HG02885 (cell line): ENCODE results near the gene ZMYND11.
A peak's percentile ranks its signal among the peaks of the same experiment; 100 is the strongest.
"Not testable (repeated sequence)": the region's sequence is repeated elsewhere in the genome, so short reads cannot be mapped to it uniquely, and the experiment has no call there.

Source experiments
- ATAC-seq: cut with Tn5 transposase; IDR thresholded peaks from one replicate; pipeline ENCODE4 v1.9.1; 2021; ENCODE audit warnings: mild to moderate bottlenecking; ENCODE audit not compliant: unreplicated experiment, poor library complexity

ZMYND11 gene

GRCh38 chr10:277963-278362 is 142.7 kb downstream of the ZMYND11 start:
- ATAC-seq = no peak

DNA sequence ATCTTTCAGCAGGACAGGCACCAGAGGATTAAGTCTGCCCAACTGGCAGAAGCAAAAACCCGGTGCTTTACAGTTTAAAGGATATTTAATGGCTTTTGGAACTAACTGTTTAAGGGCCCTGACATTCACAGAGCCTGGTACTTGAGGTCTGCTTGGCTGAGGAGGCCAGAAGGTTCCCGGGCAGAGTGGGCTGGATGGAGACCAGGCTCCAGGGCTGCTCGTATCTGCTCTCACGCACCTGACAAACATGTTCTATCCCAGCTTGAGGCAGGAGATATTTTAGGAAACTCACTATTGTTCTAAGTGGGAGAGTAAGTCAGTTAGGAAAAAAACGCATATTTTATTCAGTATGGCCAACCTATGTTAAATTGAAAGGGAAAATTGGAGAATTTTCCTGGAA is 143.5 kb downstream of the ZMYND11 start:
- ATAC-seq = no peak

DNA sequence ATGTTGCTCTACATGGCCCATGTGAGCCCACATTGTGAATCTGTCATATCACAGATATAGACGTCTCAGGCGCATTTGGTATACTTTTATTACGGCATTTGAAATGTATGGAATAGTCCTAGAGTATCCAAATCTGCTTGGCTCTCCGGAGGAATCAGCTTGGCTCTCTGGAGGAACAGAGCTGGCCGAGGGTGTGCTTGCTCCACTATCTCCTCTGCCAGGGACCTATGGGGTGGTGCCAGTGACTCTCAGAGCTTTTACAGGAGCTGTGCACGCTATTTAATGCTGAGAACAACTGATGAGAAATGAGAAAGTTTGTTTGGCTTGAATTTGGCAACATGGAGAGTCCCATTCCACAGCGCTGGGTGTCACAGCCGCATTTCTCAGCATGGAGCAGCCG is 144.0 kb downstream of the ZMYND11 start:
- ATAC-seq = no peak

- ATAC-seq = no peak
These were observed 144.4 kb downstream of the ZMYND11 start for GRCh38 chr10:279655-280054.

DNA sequence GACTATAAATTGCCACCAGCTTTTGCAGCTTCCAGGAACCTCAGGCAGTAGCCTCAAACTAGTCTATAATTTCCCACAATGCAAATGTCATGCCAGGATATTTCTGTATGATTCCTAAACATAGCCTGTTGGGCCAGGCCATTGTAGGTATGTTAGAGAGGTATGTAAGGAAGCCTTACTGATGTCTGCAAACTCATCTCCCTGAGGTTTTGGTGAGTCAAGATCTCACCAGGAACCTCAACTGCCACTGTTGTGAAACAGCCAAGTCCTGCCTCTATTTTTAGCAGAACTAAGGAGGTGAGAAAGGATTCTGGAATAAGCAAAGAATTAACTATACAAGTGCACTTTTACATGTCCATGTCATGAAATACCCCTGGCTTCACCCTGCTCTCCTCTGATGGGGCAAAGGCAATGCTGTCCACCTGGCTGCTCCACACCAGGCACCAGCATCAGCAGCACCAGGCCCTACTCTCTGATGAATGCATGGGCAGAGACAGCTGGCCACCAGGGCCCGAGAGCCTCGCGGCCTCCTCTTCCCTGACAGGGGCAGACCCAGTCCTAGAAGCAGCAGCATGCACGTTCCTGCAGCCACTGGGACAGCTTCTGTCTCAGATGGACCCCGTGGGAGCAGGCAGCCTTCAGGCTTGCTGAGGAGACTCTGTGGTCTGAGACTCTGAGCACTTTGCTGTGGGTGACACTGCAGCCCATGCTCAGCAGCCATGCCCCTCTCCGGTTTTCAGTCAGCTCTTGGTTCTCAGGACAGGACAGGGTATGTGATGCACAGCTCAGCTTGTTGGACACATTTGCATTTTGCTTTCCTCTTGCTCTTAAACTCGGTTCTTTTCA is 147.3 kb downstream of the ZMYND11 start:
- no peak for ATAC-seq

- no peak for ATAC-seq
These were observed 147.9 kb downstream of the ZMYND11 start for GRCh38 chr10:283140-283479.

DNA sequence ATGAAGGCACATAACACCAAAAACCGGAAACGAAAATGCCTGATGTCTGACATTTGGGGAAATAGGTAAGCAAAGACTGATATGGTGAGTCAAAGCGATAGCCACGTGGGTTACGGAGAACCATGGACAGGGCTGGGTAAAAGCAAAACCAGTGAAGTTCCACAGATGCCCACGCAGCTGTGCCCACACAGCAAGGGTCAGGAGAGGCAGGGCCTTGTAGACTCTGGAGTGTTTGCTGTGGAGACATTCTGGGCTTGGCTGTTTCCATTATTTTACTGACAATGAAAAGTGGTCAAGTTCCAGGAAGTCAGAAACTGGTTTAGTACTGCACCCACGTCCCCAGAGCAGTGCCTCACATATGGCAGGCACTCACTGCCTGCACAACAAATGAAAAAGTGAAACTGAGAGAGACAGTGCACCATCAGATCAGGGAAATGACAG is 148.7 kb downstream of the ZMYND11 start:
- ATAC-seq = peak; percentile 89

DNA sequence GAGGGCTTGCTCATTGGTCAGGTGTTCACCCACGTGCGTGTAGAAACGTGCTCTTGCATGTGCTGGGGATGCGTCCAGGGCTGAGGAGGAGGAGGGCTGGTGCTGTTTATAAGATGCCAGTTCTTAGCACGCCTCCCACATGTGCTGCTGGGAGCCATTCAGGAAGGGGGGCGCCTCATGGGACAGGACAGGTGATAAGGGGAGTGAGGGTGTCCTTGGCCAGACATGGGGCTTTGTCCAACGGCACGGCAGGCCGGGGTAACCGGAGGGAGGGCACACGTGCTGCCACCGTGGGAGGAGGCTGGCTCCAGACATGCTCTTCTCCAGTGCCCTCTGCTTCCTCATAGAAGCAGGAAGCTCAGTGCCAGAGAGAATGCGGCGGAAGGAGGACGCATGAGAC is 150.0 kb downstream of the ZMYND11 start:
- ATAC-seq = no peak

- ATAC-seq = no peak
These were observed 151.9 kb downstream of the ZMYND11 start for GRCh38 chr10:287026-287709.

GRCh38 chr10:287814-288213 is 152.6 kb downstream of the ZMYND11 start:
- no peak for ATAC-seq

- ATAC-seq = no peak
These were observed 153.3 kb downstream of the ZMYND11 start for GRCh38 chr10:288316-289200.

DNA sequence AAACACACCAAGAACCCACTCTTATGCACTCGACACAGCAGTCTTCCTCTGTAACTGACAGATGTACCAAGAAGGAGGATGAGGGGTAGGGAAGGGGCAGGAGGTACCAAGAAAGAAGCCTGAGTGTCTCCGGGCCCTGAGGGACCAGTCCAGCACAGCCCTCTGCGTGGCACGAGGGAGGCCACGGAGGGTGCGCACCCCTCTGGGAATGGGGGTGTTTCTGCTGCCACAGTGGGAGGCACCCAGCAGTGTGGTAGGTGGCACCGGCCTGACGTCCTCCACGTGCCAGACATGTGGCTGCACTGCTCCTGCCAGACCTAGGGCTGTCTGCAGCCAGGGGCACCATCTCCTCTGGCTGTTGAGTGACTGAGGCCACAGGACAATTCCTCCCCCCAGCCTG is 154.3 kb downstream of the ZMYND11 start:
- ATAC-seq = no peak

DNA sequence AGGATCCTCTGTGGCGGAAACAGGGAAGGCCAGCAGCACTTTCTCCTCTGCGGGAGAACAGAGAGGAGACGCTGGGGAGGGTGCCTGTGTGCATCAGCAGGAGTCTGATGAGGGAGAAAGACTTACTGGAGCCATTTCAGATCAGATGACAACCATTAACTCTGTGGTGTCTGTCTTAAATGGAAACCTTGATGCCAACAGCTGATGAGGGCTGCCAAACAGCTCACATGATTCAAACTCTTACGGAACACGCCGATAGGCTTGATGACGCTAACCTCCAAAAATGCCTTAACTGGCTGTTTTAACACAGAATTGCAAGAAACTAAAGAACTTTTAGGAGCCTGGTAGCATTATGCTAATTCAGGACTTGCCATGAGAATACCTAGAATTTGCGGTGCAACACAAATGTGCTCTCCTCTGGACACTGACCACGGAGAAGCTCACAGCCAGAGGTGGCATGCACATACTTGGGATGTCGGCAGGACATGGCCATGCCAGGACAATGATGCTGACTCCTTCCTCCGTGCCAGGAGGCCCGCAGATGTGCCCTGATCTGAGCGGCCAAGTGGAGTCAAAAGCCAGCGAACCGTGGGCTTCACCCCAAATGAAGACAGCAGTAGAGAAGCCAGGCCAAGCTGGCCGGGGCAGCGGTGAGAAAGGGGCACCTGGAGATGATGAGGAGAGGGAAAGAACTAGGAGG is 154.9 kb downstream of the ZMYND11 start:
- ATAC-seq = no peak

DNA sequence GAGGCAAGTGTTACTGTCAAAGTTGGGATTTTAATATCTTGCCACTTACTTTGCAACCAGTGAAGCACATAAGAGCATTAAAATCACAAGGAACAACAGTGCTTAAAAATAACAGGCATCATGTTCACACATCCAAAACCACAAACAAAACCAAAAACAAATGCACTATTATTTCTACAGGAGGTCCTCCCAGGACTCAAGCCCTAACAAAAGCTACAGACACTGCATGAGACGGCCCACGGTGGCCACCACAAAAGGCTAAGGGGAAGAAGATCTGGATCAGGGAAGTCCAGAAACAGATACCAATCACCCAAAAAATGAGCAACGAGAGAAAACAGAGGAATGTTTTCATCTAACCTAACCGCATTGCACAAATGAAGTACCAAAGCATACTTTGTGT is 158.4 kb downstream of the ZMYND11 start:
- no peak for ATAC-seq

- ATAC-seq = no peak
These were observed 162.3 kb downstream of the ZMYND11 start for GRCh38 chr10:297567-297966.

DNA sequence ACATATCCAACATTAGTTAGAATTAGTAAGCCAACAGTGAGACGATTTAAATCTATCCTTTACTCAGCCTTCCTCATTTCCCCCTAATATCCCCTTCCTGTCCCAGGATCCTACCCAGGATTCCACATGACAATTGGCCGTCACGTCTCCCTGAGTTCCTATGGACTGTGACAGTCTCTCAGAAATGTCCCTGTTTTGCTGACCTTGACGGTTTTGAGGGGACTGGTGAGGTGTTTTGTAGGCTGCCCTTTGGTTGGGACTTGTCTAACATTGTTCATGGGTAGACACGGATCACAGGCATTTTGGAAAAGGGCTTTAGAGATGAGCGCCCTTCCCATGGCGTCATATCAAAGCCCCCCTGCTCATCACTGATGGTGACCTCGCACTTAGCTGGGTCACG is 162.8 kb downstream of the ZMYND11 start:
- ATAC-seq = no peak

GRCh38 chr10:299512-299911 is 164.3 kb downstream of the ZMYND11 start:
- ATAC-seq = peak; percentile 56

- ATAC-seq = peak; percentile 74
These were observed 164.7 kb downstream of the ZMYND11 start for GRCh38 chr10:299969-300368.

GRCh38 chr10:300580-300979 is 165.3 kb downstream of the ZMYND11 start:
- ATAC-seq = not testable (repeated sequence)

GRCh38 chr10:301536-301935 is 166.3 kb downstream of the ZMYND11 start:
- no peak for ATAC-seq
